ENCODE data around the gene STK32A. TPM values are rescaled to one million over a fixed set of nuclear protein-coding genes. Genes with fewer than 3 reads are reported as not detected.
"Not testable (repeated sequence)": the region's sequence is repeated elsewhere in the genome, so short reads cannot be mapped to it uniquely, and the experiment has no call there.

Gene STK32A
- total and polyA plus RNA-seq, 11 donors: 0.15 to 1.4 (median 0.30) TPM

GRCh38 chr5:147359581-147359980, 124.8 kb downstream of the STK32A start:
- 73 to 82% (median 79%) methylated on average over 2 of the region's 2 CpGs for WGBS, 4 donors
- TF ChIP-seq CTCF (IDR thresholded peaks at IDR 0.05): no peak
- no peak for TF ChIP-seq POLR2A (IDR thresholded peaks at IDR 0.05)
- ATAC-seq: no peak
- Histone ChIP-seq H3K4me1 (no peaks in the 10 kb centered on the region), H3K36me3 (no peaks in the 10 kb centered on the region), H3K27ac (no peak overlapping the region), H3K4me3 (no peak overlapping the region), H3K9me3 (peaks cover 0 to 4% (median 0%) of the 10 kb centered on the region in 12 donors), H3K27me3 (no peaks in the 10 kb centered on the region)
- intact Hi-C loops (cut with DNase I): no loop called here
- DNase-seq: no peak

GRCh38 chr5:147360816-147361215, 126.0 kb downstream of the STK32A start:
- peaks cover 0 to under 1% (median 0%) of the 10 kb centered on the region in 9 donors for H3K27me3 ChIP-seq
- TF ChIP-seq CTCF (IDR thresholded peaks at IDR 0.05): no peak
- no peak for TF ChIP-seq POLR2A (IDR thresholded peaks at IDR 0.05)
- ATAC-seq (no peak), DNase-seq (no peak)
- H3K9me3 ChIP-seq: peaks cover 0 to 8% (median 0%) of the 10 kb centered on the region in 12 donors
- H3K4me1 ChIP-seq: no peaks in the 10 kb centered on the region
- H3K27ac ChIP-seq: no peak overlapping the region
- intact Hi-C loops (cut with DNase I): loop anchor here in 3 of 10 donors (10.0 kb wide), 1 partner anchor 136 kb away; no protein-coding TSS in a partner anchor
- no peak overlapping the region for H3K4me3 ChIP-seq
- H3K36me3 ChIP-seq: no peaks in the 10 kb centered on the region
- 78 to 94% (median 88%) methylated on average over 2 of the region's 2 CpGs for WGBS, 4 donors

- DNase-seq (no peak), ATAC-seq (no peak)
- intact Hi-C loops (cut with DNase I): loop anchor here in 3 of 10 donors (10.0 kb wide), 1 partner anchor 137 kb away; no protein-coding TSS in a partner anchor
- Histone ChIP-seq H3K27ac (no peak overlapping the region), H3K4me3 (no peak overlapping the region), H3K27me3 (peaks cover 0 to 8% (median 0%) of the 10 kb centered on the region in 9 donors), H3K9me3 (peaks cover 0 to 8% (median 0%) of the 10 kb centered on the region in 12 donors), H3K4me1 (no peaks in the 10 kb centered on the region), H3K36me3 (no peaks in the 10 kb centered on the region)
- WGBS, 4 donors: 67 to 74% (median 72%) methylated on average over 4 of the region's 4 CpGs
- TF ChIP-seq POLR2A (IDR thresholded peaks at IDR 0.05) (no peak), CTCF (IDR thresholded peaks at IDR 0.05) (no peak)
Observed at GRCh38 chr5:147361441-147362175, 126.8 kb downstream of the STK32A start.

GRCh38 chr5:147367381-147367780, 132.6 kb downstream of the STK32A start:
- WGBS, 4 donors: 75 to 79% (median 77%) methylated on average over 6 of the region's 6 CpGs
- not testable (repeated sequence) for H3K9me3 ChIP-seq, H3K4me1 ChIP-seq, ATAC-seq, DNase-seq, H3K36me3 ChIP-seq, H3K4me3 ChIP-seq, H3K27me3 ChIP-seq, H3K27ac ChIP-seq
- intact Hi-C loops (cut with DNase I): loop anchor here in 6 of 10 donors (2.0 to 10.0 kb wide), 4 partner anchors 140 to 145 kb away; no protein-coding TSS in a partner anchor

Data from heart left ventricle (tissue), 16 donors.